Right atrium auricular region (tissue), 2 donors: ENCODE results near the gene BCKDHA. TPM values are rescaled to one million over a fixed set of nuclear protein-coding genes. Genes with fewer than 3 reads are reported as not detected.
A peak's percentile ranks its signal among the peaks of the same experiment; 100 is the strongest.

Experiments used
- DNase-seq: peaks from one replicate; pipeline ENCODE4 v3.0.0-alpha.2; 2019; ENCODE audit warnings: low spot score
- H3K27ac ChIP-seq, 2 donors: fragments of 200-600 bp; sonication (generic); 1 replicate in 1 of 2; 2 replicates in 1 of 2; pipeline ENCODE4 v1.5.1; 2016 to 2019
- H3K27me3 ChIP-seq, 2 donors: fragments of 200-600 bp; sonication (generic); one replicate each; pipeline versions ENCODE4 v1.5.1 to v1.6.0; 2017 to 2019
- H3K36me3 ChIP-seq: fragments of 200-600 bp; sonication (generic); one replicate; pipeline ENCODE4 v1.5.1; 2016
- H3K4me1 ChIP-seq, 2 donors: fragments of 200-600 bp; sonication (generic); one replicate each; pipeline versions ENCODE4 v1.5.1 to v1.6.0; 2017 to 2019
- H3K4me3 ChIP-seq, 2 donors: fragments of 200-600 bp; sonication (generic); 1 replicate in 1 of 2; 2 replicates in 1 of 2; pipeline ENCODE4 v1.5.1; 2017 to 2019; ENCODE audit warnings: mild to moderate bottlenecking in 1 of 2, moderate library complexity in 1 of 2
- H3K9me3 ChIP-seq, 2 donors: fragments of 200-600 bp; sonication (generic); one replicate each; pipeline ENCODE4 v1.5.1; 2019
- total RNA-seq, 2 donors: library from RNA; depleted of rRNA; stranded (reverse); fragments of >200 nt; gene quantifications; one replicate each; pipeline ENCODE4 v1.1.0, GENCODE V29; 2016
- TF ChIP-seq, protein P1 (sequence below), 2 donors: fragments of 200-600 bp; sonication (generic); IDR thresholded peaks; one replicate each; pipeline ENCODE4 v1.5.1; 2019; ENCODE audit warnings: antibody characterized with exemption in 2 of 2

The BCKDHA gene
- total RNA-seq, 2 donors from 2014 or later: 65.2 to 77.6 TPM

DNA sequence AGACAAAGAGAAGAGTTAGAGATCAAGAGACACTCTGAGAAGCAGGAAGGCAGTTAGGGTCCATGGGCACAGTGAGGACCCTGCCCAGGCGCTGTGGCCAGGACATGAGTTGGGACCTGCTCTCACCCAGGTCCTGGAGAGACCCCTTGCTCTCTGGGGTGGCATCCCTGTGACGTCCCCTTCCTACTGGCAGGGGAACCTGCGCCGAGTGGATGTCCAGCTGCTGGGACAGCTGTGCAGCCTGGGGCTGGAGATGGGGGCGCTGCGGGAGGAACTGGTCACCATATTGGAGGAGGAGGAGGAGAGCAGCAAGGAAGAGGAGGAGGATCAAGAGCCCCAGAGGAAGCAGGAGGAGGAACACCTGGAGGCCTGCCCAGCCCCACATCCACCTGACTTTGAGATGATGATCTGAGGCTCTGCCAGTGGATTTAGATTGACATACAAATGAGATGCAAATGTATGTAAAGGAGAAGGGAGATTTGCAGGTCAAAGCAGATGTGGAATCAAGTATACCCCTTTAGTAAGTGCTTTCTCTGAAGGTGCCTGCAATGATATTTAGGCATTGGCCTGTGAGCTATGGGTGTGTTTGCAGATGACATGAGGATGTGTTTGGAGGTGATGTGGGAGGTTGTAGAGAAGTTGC, 46.3 kb downstream of the BCKDHA start:
- H3K27ac ChIP-seq: no peak overlapping the region

DNA sequence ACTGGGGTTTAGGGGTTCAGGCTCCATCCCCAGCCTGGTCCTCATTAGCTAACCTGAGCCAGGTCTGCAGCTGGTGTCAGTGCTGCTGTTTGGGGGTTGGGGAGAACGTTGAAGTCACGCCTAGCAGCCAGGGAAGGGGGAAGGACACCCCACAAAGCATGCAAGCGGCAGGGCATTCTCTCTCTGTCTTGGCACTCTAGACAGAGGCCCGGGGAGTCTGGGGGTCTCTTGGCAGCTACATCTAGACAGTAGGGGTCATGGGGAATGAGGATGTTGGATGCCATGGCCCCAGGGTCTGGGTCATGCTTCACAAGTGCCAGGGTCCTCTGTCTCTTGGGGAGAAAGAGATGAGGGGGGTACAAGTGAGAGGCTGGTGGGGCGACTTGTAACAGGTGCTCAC, 48.0 kb downstream of the BCKDHA start:
- no peaks in the 10 kb centered on the region for H3K9me3 ChIP-seq
- no peak overlapping the region for H3K27ac ChIP-seq
- no peak overlapping the region for H3K4me3 ChIP-seq
- no peaks in the 10 kb centered on the region for H3K36me3 ChIP-seq
- TF ChIP-seq, protein P1, sequence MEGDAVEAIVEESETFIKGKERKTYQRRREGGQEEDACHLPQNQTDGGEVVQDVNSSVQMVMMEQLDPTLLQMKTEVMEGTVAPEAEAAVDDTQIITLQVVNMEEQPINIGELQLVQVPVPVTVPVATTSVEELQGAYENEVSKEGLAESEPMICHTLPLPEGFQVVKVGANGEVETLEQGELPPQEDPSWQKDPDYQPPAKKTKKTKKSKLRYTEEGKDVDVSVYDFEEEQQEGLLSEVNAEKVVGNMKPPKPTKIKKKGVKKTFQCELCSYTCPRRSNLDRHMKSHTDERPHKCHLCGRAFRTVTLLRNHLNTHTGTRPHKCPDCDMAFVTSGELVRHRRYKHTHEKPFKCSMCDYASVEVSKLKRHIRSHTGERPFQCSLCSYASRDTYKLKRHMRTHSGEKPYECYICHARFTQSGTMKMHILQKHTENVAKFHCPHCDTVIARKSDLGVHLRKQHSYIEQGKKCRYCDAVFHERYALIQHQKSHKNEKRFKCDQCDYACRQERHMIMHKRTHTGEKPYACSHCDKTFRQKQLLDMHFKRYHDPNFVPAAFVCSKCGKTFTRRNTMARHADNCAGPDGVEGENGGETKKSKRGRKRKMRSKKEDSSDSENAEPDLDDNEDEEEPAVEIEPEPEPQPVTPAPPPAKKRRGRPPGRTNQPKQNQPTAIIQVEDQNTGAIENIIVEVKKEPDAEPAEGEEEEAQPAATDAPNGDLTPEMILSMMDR (IDR thresholded peaks at IDR 0.05): no peak
- no peaks in the 10 kb centered on the region for H3K27me3 ChIP-seq
- H3K4me1 ChIP-seq: peaks cover 0 to 16% of the 10 kb centered on the region in 2 donors
- peak; percentile 50 for DNase-seq

More for the DNA sequence above, 46.3 kb downstream of the BCKDHA start:
- no peak overlapping the region for H3K4me3 ChIP-seq
- no peaks in the 10 kb centered on the region for H3K27me3 ChIP-seq
- no peaks in the 10 kb centered on the region for H3K36me3 ChIP-seq
- H3K4me1 ChIP-seq: peaks cover 0 to 14% of the 10 kb centered on the region in 2 donors
- no peak for DNase-seq
- TF ChIP-seq, protein P1 (IDR thresholded peaks at IDR 0.05): no peak
- H3K9me3 ChIP-seq: no peaks in the 10 kb centered on the region

DNA sequence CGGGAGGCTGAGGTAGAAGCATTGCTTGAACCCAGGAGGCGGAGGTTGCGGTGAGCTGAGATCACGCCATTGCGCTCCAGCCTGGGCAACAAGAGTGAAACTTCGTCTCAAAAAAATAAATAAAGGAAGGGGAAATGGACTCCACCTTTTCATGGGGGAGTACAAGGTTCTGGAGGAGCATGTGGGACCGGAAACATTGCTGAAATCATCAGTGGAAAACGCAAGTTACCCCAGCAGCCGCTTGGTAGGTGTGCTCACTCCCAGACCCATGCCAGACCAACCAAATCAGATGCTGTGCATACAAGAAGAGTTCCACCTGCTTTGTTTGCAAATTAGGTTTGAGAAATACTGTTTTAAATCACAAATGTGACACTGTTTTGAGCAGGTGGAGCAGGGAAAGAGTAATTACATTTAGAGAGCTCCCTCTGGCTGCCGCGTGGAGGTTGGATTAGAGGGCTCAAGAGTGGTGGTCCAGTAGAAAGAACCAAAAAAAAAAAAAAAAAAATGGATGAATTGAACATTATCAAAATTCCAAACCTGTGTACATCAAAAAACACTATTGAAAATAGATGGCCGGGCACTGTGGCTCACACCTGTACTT, 50.2 kb downstream of the BCKDHA start:
- H3K4me3 ChIP-seq: peak overlapping the region; percentile 8 to 36
- no peaks in the 10 kb centered on the region for H3K9me3 ChIP-seq

DNA sequence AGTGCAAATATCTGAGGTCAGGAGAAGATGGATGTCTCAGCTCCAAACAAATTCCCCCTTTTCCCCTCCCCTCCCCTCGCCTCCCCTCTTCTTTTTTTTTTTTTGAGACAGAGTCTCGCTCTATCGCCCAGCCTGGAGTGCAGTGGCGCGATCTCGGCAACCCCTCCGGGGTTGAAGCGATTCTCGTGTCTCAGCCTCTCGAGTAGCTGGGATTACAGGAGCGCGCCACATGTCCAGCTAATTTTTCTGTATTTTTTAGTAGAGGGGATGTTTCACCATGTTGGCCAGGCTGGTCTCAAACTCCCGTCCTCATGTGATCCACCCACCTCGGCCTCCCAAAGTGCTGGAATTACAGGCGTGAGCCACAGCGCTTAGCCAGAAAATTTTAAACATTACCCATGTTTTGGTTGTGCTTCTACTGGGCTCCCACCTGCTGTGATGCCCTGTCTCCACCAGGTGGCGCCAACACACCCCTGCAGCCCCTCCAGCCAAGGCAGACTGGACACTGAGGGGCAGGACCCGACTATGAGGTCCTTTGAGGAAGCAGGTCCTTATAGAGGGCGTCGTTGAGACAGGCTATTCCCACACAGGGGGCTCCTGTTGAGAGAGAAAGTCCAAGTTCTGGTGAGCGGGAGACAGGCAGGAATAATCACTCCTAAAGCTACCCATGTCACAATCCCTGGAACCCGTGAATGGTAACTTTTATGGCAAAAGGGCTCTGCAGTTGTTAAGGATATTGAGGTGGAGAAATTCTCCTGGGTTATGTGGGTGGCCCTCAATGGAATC, 51.7 kb downstream of the BCKDHA start:
- peak overlapping the region; percentile 28 to 29 for H3K4me3 ChIP-seq
- no peaks in the 10 kb centered on the region for H3K27me3 ChIP-seq
- no peaks in the 10 kb centered on the region for H3K9me3 ChIP-seq
- no peak overlapping the region for H3K27ac ChIP-seq
- TF ChIP-seq, protein P1 (IDR thresholded peaks at IDR 0.05): peak; percentile 95 to 97
- H3K36me3 ChIP-seq: no peaks in the 10 kb centered on the region
- H3K4me1 ChIP-seq: peaks cover 0 to 16% of the 10 kb centered on the region in 2 donors
- peak; percentile 84 for DNase-seq

More for the DNA sequence above, 50.2 kb downstream of the BCKDHA start:
- Histone ChIP-seq H3K4me1 (peaks cover 0 to 16% of the 10 kb centered on the region in 2 donors), H3K36me3 (no peaks in the 10 kb centered on the region), H3K27ac (peak overlapping the region in 1 of 2 donors; percentile 29), H3K27me3 (no peaks in the 10 kb centered on the region)
- no peak for DNase-seq
- TF ChIP-seq, protein P1 (IDR thresholded peaks at IDR 0.05): peak in 1 of 2 donors; percentile 33

DNA sequence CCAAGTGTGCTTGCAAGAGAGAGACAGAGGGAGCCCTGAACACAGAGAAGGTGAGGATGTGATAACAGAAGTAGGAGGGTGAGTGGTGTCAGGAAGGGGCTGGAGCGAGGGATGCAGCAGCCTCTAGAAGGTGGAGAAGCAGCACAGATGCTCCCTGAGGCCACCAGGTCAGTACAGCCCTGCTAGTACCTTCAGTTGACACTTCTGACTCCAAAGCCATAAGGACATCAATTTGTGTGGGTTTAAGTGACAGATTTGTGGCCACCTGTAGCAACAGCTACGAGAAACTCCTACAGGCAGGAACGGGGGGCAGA, 52.2 kb downstream of the BCKDHA start:
- DNase-seq: no peak
- Histone ChIP-seq H3K27ac (no peak overlapping the region), H3K27me3 (no peaks in the 10 kb centered on the region), H3K9me3 (no peaks in the 10 kb centered on the region), H3K36me3 (no peaks in the 10 kb centered on the region), H3K4me1 (peaks cover 0 to 16% of the 10 kb centered on the region in 2 donors), H3K4me3 (no peak overlapping the region)
- TF ChIP-seq, protein P1 (IDR thresholded peaks at IDR 0.05): no peak
